Measurements from ENCODE around the gene NELFB.

Gene NELFB

GRCh38 chr9:137311986-137312851 lies 57.1 kb downstream of the NELFB start:
- Histone ChIP-seq H3K27ac (no peak overlapping the region), H3K36me3 (no peaks in the 10 kb centered on the region), H3K4me1 (ENCODE audit: control insufficient read depth in 1 of 2, insufficient read depth in 1 of 2, low read depth in 1 of 2, low read length in 1 of 2) (no peaks in the 10 kb centered on the region), H3K9me3 (no peaks in the 10 kb centered on the region), H3K27me3 (peaks cover 59% of the 10 kb centered on the region), H3K4me3 (ENCODE audit: low read depth in 1 of 2, low read length in 1 of 2) (no peak overlapping the region)
- TF ChIP-seq CTCF (IDR thresholded peaks at IDR 0.05), result no peak

- Histone ChIP-seq H3K9me3 (no peaks in the 10 kb centered on the region), H3K27ac (no peak overlapping the region), H3K36me3 (no peaks in the 10 kb centered on the region), H3K4me1 (ENCODE audit: control insufficient read depth in 1 of 2, insufficient read depth in 1 of 2, low read depth in 1 of 2, low read length in 1 of 2) (no peaks in the 10 kb centered on the region), H3K27me3 (peaks cover 59% of the 10 kb centered on the region), H3K4me3 (ENCODE audit: low read depth in 1 of 2, low read length in 1 of 2) (no peak overlapping the region)
- TF ChIP-seq CTCF (IDR thresholded peaks at IDR 0.05), result no peak
These were observed 57.8 kb downstream of the NELFB start for GRCh38 chr9:137312852-137313325.

GRCh38 chr9:137313326-137313936 lies 58.3 kb downstream of the NELFB start:
- TF ChIP-seq CTCF (IDR thresholded peaks at IDR 0.05), result no peak
- Histone ChIP-seq H3K4me3 (ENCODE audit: low read depth in 1 of 2, low read length in 1 of 2) (no peak overlapping the region), H3K9me3 (no peaks in the 10 kb centered on the region), H3K27me3 (peaks cover 56% of the 10 kb centered on the region), H3K36me3 (no peaks in the 10 kb centered on the region), H3K4me1 (ENCODE audit: control insufficient read depth in 1 of 2, insufficient read depth in 1 of 2, low read depth in 1 of 2, low read length in 1 of 2) (no peaks in the 10 kb centered on the region), H3K27ac (no peak overlapping the region)

GRCh38 chr9:137313956-137314560 lies 58.9 kb downstream of the NELFB start:
- Histone ChIP-seq H3K4me3 (ENCODE audit: low read depth in 1 of 2, low read length in 1 of 2) (no peak overlapping the region), H3K36me3 (no peaks in the 10 kb centered on the region), H3K4me1 (ENCODE audit: control insufficient read depth in 1 of 2, insufficient read depth in 1 of 2, low read depth in 1 of 2, low read length in 1 of 2) (no peaks in the 10 kb centered on the region), H3K9me3 (no peaks in the 10 kb centered on the region), H3K27ac (no peak overlapping the region), H3K27me3 (peaks cover 50% of the 10 kb centered on the region)
- TF ChIP-seq CTCF (IDR thresholded peaks at IDR 0.05), result no peak

GRCh38 chr9:137314561-137315560 lies 59.7 kb downstream of the NELFB start:
- Histone ChIP-seq H3K9me3 (no peaks in the 10 kb centered on the region), H3K27ac (no peak overlapping the region), H3K4me1 (ENCODE audit: control insufficient read depth in 1 of 2, insufficient read depth in 1 of 2, low read depth in 1 of 2, low read length in 1 of 2) (no peaks in the 10 kb centered on the region), H3K27me3 (peaks cover 44% of the 10 kb centered on the region), H3K36me3 (no peaks in the 10 kb centered on the region), H3K4me3 (ENCODE audit: low read depth in 1 of 2, low read length in 1 of 2) (no peak overlapping the region)
- no peak for TF ChIP-seq CTCF (IDR thresholded peaks at IDR 0.05)
